Dendritic cell treated with granulocyte-macrophage colony-stimulating factor and Interleukin-4, amounts not matched to agents 40 ng/mL and 50 ng/mL, for 4 days (primary cell): ENCODE results near the gene DALRD3.
A peak's percentile ranks its signal among the peaks of the same experiment; 100 is the strongest.

Experiments
- H3K27ac Mint-ChIP-seq: one replicate; pipeline ENCODE4 v1.8.0; 2022; ENCODE audit warnings: mild to moderate bottlenecking, mixed read lengths
- H3K27me3 Mint-ChIP-seq: one replicate; pipeline ENCODE4 v1.8.0; 2022; ENCODE audit warnings: mild to moderate bottlenecking, mixed read lengths
- H3K36me3 Mint-ChIP-seq: one replicate; pipeline ENCODE4 v1.8.0; 2022; ENCODE audit warnings: low read depth, mixed read lengths
- H3K4me1 Mint-ChIP-seq: one replicate; pipeline ENCODE4 v1.8.0; 2022; ENCODE audit warnings: low read depth, mixed read lengths
- H3K4me3 Mint-ChIP-seq: one replicate; pipeline ENCODE4 v1.8.0; 2022; ENCODE audit warnings: mild to moderate bottlenecking, moderate library complexity, mixed read lengths
- H3K9me3 Mint-ChIP-seq: one replicate; pipeline ENCODE4 v1.8.0; 2022; ENCODE audit warnings: mixed read lengths
- intact Hi-C: fragments of 100-400 bp; cut with micrococcal nuclease; formaldehyde crosslinking; loops from one replicate; pipeline ENCODE4 v1.15.0; 2022

The DALRD3 gene

DNA sequence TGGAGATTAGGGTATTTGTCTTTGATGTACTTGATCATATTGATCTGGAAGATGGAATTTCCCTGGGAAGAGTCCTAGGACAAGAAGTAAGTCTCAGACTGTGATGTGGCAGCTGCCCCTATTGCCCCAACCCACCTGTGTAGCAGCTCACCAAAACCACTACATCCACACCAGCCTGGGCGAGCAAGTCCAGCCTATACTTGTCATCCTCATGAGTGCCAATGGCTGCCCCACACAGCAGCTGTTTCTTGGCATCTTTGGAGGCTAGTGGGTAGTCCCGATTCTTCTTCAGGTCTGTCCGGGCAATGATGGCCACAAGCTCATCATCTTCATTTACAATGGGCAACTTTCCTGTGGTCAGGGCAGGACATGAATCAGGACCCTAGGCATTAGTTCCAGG, 8.2 kb upstream of the DALRD3 start:
- intact Hi-C loops: loop anchor here (5.0 kb wide), 2 partner anchors 34 to 66 kb away; partner anchors contain the start of genes P4HTM and QRICH1
- H3K27me3 Mint-ChIP-seq: no peaks in the 10 kb centered on the region
- no peaks in the 10 kb centered on the region for H3K9me3 Mint-ChIP-seq
- no peak overlapping the region for H3K27ac Mint-ChIP-seq
- no peak overlapping the region for H3K4me3 Mint-ChIP-seq
- peaks cover 79% of the 10 kb centered on the region for H3K36me3 Mint-ChIP-seq
- peaks cover 69% of the 10 kb centered on the region for H3K4me1 Mint-ChIP-seq

- H3K4me3 Mint-ChIP-seq: no peak overlapping the region
- no peaks in the 10 kb centered on the region for H3K27me3 Mint-ChIP-seq
- peaks cover 69% of the 10 kb centered on the region for H3K4me1 Mint-ChIP-seq
- peaks cover 79% of the 10 kb centered on the region for H3K36me3 Mint-ChIP-seq
- intact Hi-C loops: loop anchor here (5.0 kb wide), 2 partner anchors 34 to 66 kb away; partner anchors contain the start of genes P4HTM and QRICH1
- H3K9me3 Mint-ChIP-seq: no peaks in the 10 kb centered on the region
- H3K27ac Mint-ChIP-seq: peak overlapping the region; percentile 1
These were observed 7.6 kb upstream of the DALRD3 start for GRCh38 chr3:49025793-49026520.

GRCh38 chr3:49025005-49025792, 6.8 kb upstream of the DALRD3 start:
- Mint-ChIP-seq H3K4me3 (no peak overlapping the region), H3K4me1 (peaks cover 73% of the 10 kb centered on the region), H3K27me3 (no peaks in the 10 kb centered on the region), H3K27ac (peak overlapping the region; percentile 1), H3K36me3 (peaks cover 79% of the 10 kb centered on the region), H3K9me3 (no peaks in the 10 kb centered on the region)
- intact Hi-C loops: loop anchor here (5.0 kb wide), 2 partner anchors 33 to 67 kb away; partner anchors contain the start of genes P4HTM and QRICH1

DNA sequence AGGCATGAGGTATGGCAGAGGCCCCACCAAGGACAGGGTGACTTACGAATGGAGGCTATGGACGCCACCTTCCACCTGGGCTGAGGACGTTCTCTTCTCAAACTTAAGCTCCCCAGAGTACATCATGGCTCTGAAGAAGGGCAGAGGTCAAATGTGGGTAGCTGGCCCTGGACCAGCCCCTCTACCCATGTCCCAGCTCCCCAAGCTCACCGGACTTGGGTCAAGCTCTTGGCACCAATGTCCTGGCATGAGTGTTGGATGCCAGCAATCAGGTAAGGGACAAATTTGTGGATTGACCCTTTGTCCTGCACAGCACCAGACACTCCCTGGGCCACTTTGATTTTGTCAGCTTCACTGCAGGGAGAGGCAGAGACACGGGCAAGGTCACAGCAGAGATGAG, 6.1 kb upstream of the DALRD3 start:
- H3K4me3 Mint-ChIP-seq: no peak overlapping the region
- H3K36me3 Mint-ChIP-seq: peaks cover 77% of the 10 kb centered on the region
- H3K27me3 Mint-ChIP-seq: no peaks in the 10 kb centered on the region
- H3K4me1 Mint-ChIP-seq: peaks cover 78% of the 10 kb centered on the region
- no peaks in the 10 kb centered on the region for H3K9me3 Mint-ChIP-seq
- intact Hi-C loops: loop anchor here (5.0 kb wide), 1 partner anchor 698 kb away; the partner anchor contains the start of gene GMPPB
- H3K27ac Mint-ChIP-seq: peak overlapping the region; percentile 1

- Mint-ChIP-seq H3K27ac (peak overlapping the region; percentile 1), H3K4me3 (no peak overlapping the region), H3K4me1 (peaks cover 76% of the 10 kb centered on the region), H3K36me3 (peaks cover 71% of the 10 kb centered on the region), H3K9me3 (no peaks in the 10 kb centered on the region), H3K27me3 (no peaks in the 10 kb centered on the region)
- intact Hi-C loops: loop anchor here (5.0 kb wide), 1 partner anchor 699 kb away; the partner anchor contains the start of gene GMPPB
These were observed 5.4 kb upstream of the DALRD3 start for GRCh38 chr3:49023775-49024174.

GRCh38 chr3:49022688-49023171, 4.3 kb upstream of the DALRD3 start:
- Mint-ChIP-seq H3K27me3 (no peaks in the 10 kb centered on the region), H3K9me3 (no peaks in the 10 kb centered on the region), H3K36me3 (peaks cover 78% of the 10 kb centered on the region), H3K4me1 (peaks cover 71% of the 10 kb centered on the region), H3K27ac (peak overlapping the region; percentile 98), H3K4me3 (peak overlapping the region; percentile 91)
- intact Hi-C loops: loop anchor here (5.0 kb wide), 1 partner anchor 700 kb away; the partner anchor contains the start of gene GMPPB

- Mint-ChIP-seq H3K27ac (peak within 1 kb of the TSS; percentile 98), H3K9me3 (no peaks in the 10 kb centered on the region), H3K4me3 (peak within 1 kb of the TSS; percentile 91), H3K36me3 (peaks cover 76% of the 10 kb centered on the region), H3K4me1 (peaks cover 71% of the 10 kb centered on the region), H3K27me3 (no peaks in the 10 kb centered on the region)
- intact Hi-C loops: loop anchor here (1.0 to 5.0 kb wide), 2 partner anchors 15 to 700 kb away; partner anchors contain the start of genes GMPPB and WDR6
These were observed 3.7 kb upstream of the DALRD3 start, which contains the start of gene NDUFAF3 for GRCh38 chr3:49021813-49022687. Gene NDUFAF3, plus strand, starts transcription at chr3:49022121. Its CDS starts 24 bp downstream, at chr3:49022145.

DNA sequence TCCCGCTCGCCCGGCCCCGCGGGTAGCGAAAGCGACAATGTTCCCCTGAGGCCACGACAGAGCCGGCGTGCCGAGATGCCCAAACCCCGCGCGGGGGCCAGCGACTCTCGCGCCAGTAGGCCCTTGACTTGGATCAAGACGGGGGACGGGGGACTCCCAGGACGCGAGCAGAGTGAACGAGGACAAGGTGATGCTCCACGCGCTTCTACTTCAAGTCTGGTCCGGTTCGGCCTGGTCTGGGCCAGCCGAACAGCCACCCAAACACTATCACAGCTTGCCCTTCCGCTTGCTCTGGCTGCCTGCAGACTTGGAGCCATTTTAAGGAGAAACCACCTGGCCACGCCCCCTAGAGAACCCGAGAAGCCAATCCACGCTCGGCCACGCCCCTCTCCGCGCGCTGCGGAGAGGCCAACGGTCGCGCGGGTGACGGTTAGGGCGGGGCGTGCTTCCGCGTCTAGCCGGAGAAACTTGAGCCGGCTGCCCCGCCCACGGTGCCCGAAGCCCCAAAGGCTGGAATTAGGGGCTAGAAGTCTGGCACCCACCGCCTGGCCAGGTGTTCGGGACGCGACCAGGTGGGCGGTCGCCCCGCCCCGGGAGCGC, 2.9 kb upstream of the DALRD3 start:
- peaks cover 71% of the 10 kb centered on the region for H3K4me1 Mint-ChIP-seq
- H3K27ac Mint-ChIP-seq: peak overlapping the region; percentile 98
- no peaks in the 10 kb centered on the region for H3K27me3 Mint-ChIP-seq
- no peaks in the 10 kb centered on the region for H3K9me3 Mint-ChIP-seq
- H3K4me3 Mint-ChIP-seq: peak overlapping the region; percentile 91
- intact Hi-C loops: loop anchor here (1.0 to 5.0 kb wide), 2 partner anchors 14 to 701 kb away; partner anchors contain the start of genes GMPPB and WDR6
- H3K36me3 Mint-ChIP-seq: peaks cover 76% of the 10 kb centered on the region

DNA sequence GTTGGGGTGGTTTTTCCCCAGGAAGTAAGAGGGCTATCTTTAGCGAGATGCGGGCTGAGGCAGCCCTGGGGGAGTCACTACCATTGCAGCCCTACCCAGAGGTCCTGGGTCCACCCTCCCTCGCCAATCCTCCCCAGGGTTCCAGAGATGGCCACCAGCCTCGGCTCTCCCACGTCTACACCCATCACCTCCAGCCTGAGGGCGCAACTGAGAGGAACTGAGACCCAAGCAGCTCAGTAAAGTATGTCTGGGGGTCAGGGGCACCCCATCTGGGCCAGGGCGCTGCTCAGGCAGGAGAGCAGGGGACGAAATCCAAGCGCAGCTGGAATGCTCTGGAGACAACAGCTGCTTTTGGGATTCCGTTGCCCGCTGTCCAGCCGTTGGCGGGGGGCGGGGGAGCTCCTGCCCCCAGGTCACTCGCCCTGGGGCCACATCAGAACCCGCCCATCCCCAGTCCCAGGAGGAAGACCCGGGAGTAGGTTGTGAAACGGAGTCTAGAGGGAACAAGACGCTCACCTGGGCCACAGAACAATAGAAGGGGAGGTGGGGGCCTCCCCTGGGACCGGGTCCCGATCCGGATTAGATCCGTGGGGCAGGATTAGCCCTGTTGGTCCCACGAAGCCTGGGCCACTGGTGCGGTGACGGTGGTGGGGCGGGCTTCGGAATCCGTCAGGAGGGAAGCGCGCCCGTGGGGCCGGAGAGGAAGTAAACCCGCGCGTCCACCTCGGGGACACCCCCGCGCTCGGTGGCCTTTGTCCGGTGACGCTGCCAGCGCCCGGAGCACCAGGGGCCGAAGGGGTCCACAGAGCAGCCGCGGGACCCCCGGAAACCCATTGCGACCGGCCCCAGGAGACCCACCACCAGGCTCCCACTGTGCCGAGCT, 2.2 kb upstream of the DALRD3 start:
- H3K4me1 Mint-ChIP-seq: peaks cover 68% of the 10 kb centered on the region
- H3K4me3 Mint-ChIP-seq: peak overlapping the region; percentile 91
- intact Hi-C loops: loop anchor here (1.0 to 5.0 kb wide), 2 partner anchors 13 to 702 kb away; partner anchors contain the start of genes GMPPB and WDR6
- peak overlapping the region; percentile 98 for H3K27ac Mint-ChIP-seq
- no peaks in the 10 kb centered on the region for H3K27me3 Mint-ChIP-seq
- no peaks in the 10 kb centered on the region for H3K9me3 Mint-ChIP-seq
- peaks cover 76% of the 10 kb centered on the region for H3K36me3 Mint-ChIP-seq

GRCh38 chr3:49019941-49020329, 1.6 kb upstream of the DALRD3 start:
- Mint-ChIP-seq H3K9me3 (no peaks in the 10 kb centered on the region), H3K4me1 (peaks cover 68% of the 10 kb centered on the region), H3K27ac (peak overlapping the region; percentile 98), H3K27me3 (no peaks in the 10 kb centered on the region), H3K4me3 (peak overlapping the region; percentile 91), H3K36me3 (peaks cover 76% of the 10 kb centered on the region)
- intact Hi-C loops: loop anchor here (5.0 kb wide), 1 partner anchor 702 kb away; the partner anchor contains the start of gene GMPPB

DNA sequence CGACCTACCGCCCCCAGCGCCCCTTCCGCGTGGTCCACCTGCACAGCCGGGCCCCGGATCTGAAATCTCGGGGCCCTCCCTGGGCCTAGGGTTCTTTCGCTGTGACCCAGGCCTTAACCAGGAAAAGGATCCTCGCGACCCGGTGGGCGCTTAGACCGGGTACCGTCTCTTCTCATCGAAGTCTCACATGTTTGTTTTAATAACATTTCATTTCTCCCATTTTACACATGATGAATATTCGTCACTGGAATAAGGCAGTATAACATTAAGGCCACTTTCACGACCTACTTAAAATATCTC, 277 bp upstream of the DALRD3 start:
- intact Hi-C loops: no loop called here
- peak overlapping the region; percentile 98 for H3K27ac Mint-ChIP-seq
- peak overlapping the region; percentile 91 for H3K4me3 Mint-ChIP-seq
- peaks cover 76% of the 10 kb centered on the region for H3K36me3 Mint-ChIP-seq
- H3K9me3 Mint-ChIP-seq: no peaks in the 10 kb centered on the region
- H3K27me3 Mint-ChIP-seq: no peaks in the 10 kb centered on the region
- H3K4me1 Mint-ChIP-seq: peaks cover 57% of the 10 kb centered on the region
